DND-41 (cell line): ENCODE data around the gene REEP6.

Source experiments
- EZH2 ChIP-seq: IDR thresholded peaks from 3 replicates; pipeline ENCODE4 v1.6.1; 2012; ENCODE audit warnings: borderline replicate concordance, low read depth, mild to moderate bottlenecking, moderate library complexity, low read length, inconsistent platforms; ENCODE audit not compliant: severe bottlenecking
- TF ChIP-seq, protein P1 (sequence below): IDR thresholded peaks from 2 replicates; pipeline ENCODE4 v1.5.1; 2012; ENCODE audit warnings: borderline replicate concordance, low read length, moderate library complexity, mild to moderate bottlenecking; ENCODE audit not compliant: poor library complexity, severe bottlenecking; ENCODE audit errors: extremely low read depth

DNA sequence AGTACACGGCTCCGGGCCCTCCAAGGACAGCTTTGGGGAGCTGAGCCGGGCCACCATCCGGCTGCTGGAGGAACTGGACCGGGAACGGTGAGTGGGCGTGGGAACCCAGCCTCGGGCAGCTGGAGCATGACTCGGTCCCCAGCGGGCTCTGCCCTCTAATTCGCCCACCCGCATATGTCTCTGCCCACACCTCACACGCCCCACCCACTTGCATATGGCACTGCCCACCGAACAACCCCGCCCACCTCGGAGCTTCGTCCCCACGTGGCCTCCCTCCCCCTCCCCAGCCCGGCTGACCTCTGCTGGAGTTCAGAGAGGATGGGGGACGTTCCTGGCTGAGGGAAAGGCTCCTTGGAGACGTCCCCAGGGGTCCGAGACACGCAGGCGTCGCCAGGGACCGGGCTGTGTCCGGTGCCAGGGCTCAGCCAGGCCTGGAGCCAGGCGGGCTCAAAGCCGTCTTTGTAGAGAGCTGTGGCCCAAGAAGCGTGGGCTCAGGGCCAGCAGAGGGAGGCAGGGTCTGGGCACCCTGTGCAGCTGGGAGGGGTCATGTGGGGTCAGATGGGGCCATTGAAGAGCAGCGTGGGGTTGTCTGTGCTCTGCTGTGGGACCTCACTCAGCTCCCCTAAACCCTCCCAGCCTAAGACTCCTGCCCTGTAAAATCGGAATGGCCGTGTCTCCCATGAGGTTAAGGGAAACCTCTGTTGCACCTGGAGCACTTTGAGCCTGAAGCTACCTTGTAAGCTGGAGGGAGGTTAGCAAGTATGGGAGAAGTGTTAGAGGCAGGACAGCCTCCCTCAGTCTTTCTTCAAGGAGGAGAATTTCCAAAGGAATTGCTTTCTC lies 37.2 kb upstream of the REEP6 start:
- TF ChIP-seq EZH2 = no peak
- TF ChIP-seq, protein P1, sequence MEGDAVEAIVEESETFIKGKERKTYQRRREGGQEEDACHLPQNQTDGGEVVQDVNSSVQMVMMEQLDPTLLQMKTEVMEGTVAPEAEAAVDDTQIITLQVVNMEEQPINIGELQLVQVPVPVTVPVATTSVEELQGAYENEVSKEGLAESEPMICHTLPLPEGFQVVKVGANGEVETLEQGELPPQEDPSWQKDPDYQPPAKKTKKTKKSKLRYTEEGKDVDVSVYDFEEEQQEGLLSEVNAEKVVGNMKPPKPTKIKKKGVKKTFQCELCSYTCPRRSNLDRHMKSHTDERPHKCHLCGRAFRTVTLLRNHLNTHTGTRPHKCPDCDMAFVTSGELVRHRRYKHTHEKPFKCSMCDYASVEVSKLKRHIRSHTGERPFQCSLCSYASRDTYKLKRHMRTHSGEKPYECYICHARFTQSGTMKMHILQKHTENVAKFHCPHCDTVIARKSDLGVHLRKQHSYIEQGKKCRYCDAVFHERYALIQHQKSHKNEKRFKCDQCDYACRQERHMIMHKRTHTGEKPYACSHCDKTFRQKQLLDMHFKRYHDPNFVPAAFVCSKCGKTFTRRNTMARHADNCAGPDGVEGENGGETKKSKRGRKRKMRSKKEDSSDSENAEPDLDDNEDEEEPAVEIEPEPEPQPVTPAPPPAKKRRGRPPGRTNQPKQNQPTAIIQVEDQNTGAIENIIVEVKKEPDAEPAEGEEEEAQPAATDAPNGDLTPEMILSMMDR = no peak
